Upper lobe of right lung (tissue), 1 donor: ENCODE data around the gene NID1. TPM values are rescaled to one million over a fixed set of nuclear protein-coding genes. Genes with fewer than 3 reads are reported as not detected.

Experiments used
- ATAC-seq: fragments of 200-7000 bp; cut with Tn5 transposase; one replicate; pipeline ENCODE4 v1.9.1; 2020; ENCODE audit warnings: mild to moderate bottlenecking, moderate library complexity
- DNase-seq: peaks from one replicate; pipeline ENCODE4 v3.0.0-alpha.2; 2020
- H3K27ac ChIP-seq: fragments of 200-600 bp; one replicate; pipeline ENCODE4 v1.8.0; 2022
- H3K27me3 ChIP-seq: fragments of 200-600 bp; one replicate; pipeline ENCODE4 v1.8.0; 2022; ENCODE audit warnings: mild to moderate bottlenecking
- H3K36me3 ChIP-seq: fragments of 200-600 bp; one replicate; pipeline ENCODE4 v1.8.0; 2022
- H3K4me1 ChIP-seq: fragments of 200-600 bp; one replicate; pipeline ENCODE4 v1.8.0; 2022
- H3K4me3 ChIP-seq: fragments of 200-600 bp; one replicate; pipeline ENCODE4 v1.8.0; 2022; ENCODE audit warnings: mild to moderate bottlenecking
- H3K9me3 ChIP-seq: fragments of 200-600 bp; one replicate; pipeline ENCODE4 v1.8.0; 2022
- CTCF ChIP-seq: fragments of 200-600 bp; IDR thresholded peaks from one replicate; pipeline ENCODE4 v1.8.0; 2022; ENCODE audit warnings: antibody characterized with exemption
- intact Hi-C: fragments of 100-400 bp; cut with DNase I; formaldehyde crosslinking; loops from one replicate; pipeline ENCODE4 v1.11.0; 2022
- total RNA-seq: library from RNA; stranded (reverse); fragmentation: NEBNext Ultra II Directional; extraction: Animal tissue kit (Norgen Biotek cat#: 25700); gene quantifications from one replicate; pipeline ENCODE4 v1.2.1, GENCODE V29; 2021
- donor health status: DM: no; HTN: yes; CAD: no; lungs with severe emphysema.

Gene NID1
- total RNA-seq, 1 donor from 2014 or later: 60.5 TPM

- Histone ChIP-seq H3K9me3 (no peaks in the 10 kb centered on the region), H3K4me1 (peaks cover 13% of the 10 kb centered on the region), H3K4me3 (no peak overlapping the region), H3K27me3 (no peaks in the 10 kb centered on the region), H3K36me3 (peaks cover 36% of the 10 kb centered on the region), H3K27ac (no peak overlapping the region)
- intact Hi-C loops: no loop called here
- ATAC-seq: peak; percentile 63
- DNase-seq: peak; percentile 73
- no peak for TF ChIP-seq CTCF
These were observed 40.2 kb downstream of the NID1 start for GRCh38 chr1:236024641-236025040.

GRCh38 chr1:236023926-236024565 lies 40.8 kb downstream of the NID1 start:
- DNase-seq: no peak
- H3K36me3 ChIP-seq: peaks cover 36% of the 10 kb centered on the region
- no peak overlapping the region for H3K4me3 ChIP-seq
- H3K27ac ChIP-seq: peak overlapping the region; percentile 8
- no peak for ATAC-seq
- H3K27me3 ChIP-seq: no peaks in the 10 kb centered on the region
- peaks cover 16% of the 10 kb centered on the region for H3K4me1 ChIP-seq
- intact Hi-C loops: no loop called here
- no peak for TF ChIP-seq CTCF
- H3K9me3 ChIP-seq: no peaks in the 10 kb centered on the region

DNA sequence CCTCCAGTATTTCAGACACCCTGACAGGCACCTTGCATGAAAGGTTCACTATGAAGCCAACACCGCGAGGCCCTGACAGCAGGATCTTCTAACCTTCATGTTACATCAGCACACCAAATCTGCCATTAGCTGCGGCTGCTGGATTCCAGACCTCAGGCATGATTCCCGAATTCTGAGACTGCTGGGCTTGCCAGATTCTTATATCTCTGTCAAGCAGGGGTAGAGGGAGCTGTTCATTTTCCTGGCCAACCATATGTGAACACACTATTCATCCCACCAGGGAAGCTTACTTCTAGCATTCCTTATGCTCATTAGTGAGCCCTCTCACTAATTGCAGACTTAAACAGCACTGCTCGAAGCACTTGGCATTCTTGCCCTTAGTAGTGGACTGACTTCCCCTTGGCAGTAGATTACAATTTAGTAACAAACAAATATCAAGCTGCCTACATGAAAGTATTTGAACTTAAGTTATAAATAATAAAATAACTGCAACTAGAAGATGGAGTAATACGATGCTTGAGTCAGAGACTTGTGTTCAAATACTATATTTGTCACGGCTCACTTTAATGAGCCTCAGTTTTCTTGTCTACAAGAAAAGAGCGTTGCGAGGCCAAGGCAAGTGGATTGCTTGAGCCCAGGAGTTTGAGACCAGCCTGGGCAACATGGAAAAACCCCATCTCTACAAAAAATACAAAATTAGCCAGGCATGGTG lies 43.3 kb downstream of the NID1 start:
- ATAC-seq (no peak), DNase-seq (no peak)
- H3K27ac ChIP-seq: peak overlapping the region; percentile 58
- TF ChIP-seq CTCF: no peak
- H3K27me3 ChIP-seq: no peaks in the 10 kb centered on the region
- H3K4me3 ChIP-seq: no peak overlapping the region
- H3K36me3 ChIP-seq: peaks cover 25% of the 10 kb centered on the region
- H3K4me1 ChIP-seq: peaks cover 17% of the 10 kb centered on the region
- H3K9me3 ChIP-seq: no peaks in the 10 kb centered on the region
- intact Hi-C loops: no loop called here

DNA sequence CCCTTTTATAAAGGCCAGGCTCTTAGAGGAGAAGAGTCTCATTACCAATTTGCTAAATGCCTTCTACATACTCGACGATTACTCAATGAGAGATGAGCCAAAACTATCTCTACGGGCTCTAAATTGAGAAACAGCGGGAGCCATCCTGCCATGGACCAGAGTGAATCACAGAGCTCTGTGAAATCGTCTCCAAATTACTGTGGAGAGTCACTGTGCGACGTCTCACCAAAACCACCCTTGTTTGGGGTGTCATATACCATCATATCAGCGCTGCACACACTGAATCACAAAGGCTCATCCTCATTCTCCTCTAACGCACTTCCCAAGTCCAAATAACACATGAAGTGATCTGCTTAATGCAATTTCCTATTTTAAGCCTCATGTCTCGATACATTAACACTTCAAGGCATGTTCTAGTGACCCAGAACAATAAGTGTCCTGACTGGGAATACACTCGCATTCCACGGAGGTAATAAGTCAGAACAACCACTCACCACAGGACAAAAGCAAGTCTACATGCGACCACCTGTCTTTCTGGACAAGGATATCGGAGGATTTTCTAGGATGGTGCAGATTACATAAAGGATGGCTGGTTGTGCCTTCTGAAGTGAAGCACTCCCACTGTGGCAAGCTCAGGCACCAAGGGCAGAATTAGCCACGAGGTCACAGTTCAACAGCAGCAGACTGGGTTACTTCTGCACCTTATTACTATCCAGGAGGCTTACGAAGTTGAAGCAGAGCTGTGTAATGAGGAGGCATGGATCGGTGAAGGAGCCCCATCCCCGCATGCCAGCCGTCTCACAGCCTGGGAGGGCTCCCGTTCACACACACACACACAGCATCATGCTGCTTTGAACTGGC lies 44.3 kb downstream of the NID1 start:
- ATAC-seq (no peak), DNase-seq (no peak)
- no peaks in the 10 kb centered on the region for H3K27me3 ChIP-seq
- H3K27ac ChIP-seq: peak overlapping the region; percentile 58
- H3K4me3 ChIP-seq: no peak overlapping the region
- no peak for TF ChIP-seq CTCF
- H3K4me1 ChIP-seq: peaks cover 22% of the 10 kb centered on the region
- intact Hi-C loops: no loop called here
- no peaks in the 10 kb centered on the region for H3K9me3 ChIP-seq
- peaks cover 18% of the 10 kb centered on the region for H3K36me3 ChIP-seq

DNA sequence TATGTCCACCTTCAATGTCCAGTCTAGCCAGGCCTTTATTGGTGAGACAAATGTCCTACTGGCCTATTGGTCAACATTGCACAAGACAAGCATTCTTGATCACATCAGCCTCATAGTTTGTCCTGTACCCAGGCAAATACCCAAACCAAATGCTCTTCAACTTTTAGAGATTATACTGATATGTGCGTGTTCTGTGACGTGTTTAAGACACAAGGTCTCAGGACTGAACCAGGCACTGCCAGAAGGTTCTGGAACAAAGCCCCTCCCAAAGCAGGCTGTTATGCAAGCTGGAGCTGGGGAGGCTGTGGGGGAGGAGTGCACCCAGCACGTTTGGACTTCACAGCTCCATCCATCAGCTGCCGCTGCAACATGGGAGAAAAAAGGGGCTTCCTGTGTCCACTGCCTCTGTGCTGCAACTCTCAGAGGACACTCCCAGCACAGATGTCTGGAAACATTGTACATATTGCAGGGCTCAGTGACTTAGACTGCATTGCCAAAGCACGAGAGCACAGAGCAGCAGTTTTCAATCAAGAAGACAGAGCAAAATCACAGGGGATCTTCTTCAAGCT lies 45.9 kb downstream of the NID1 start:
- Histone ChIP-seq H3K9me3 (no peaks in the 10 kb centered on the region), H3K36me3 (peaks cover 10% of the 10 kb centered on the region), H3K4me1 (peaks cover 23% of the 10 kb centered on the region), H3K4me3 (no peak overlapping the region), H3K27ac (peak overlapping the region; percentile 65), H3K27me3 (no peaks in the 10 kb centered on the region)
- no peak for TF ChIP-seq CTCF
- no peak for DNase-seq
- intact Hi-C loops: no loop called here
- peak; percentile 73 for ATAC-seq
